Right lung (tissue), 5 donors: Measurements from ENCODE around the gene CHST14. TPM values are rescaled to one million over a fixed set of nuclear protein-coding genes. Genes with fewer than 3 reads are reported as not detected.
"Not testable (repeated sequence)": the region's sequence is repeated elsewhere in the genome, so short reads cannot be mapped to it uniquely, and the experiment has no call there.

Source experiments
- DNase-seq, 2 donors: peaks; one replicate each; pipeline ENCODE4 v3.0.0-alpha.2; 2013
- polyA plus RNA-seq, 5 donors: library from polyadenylated mRNA; unstranded; fragments of 120-200 nt; gene quantifications; one replicate each; pipeline versions ENCODE4 v1.2.1 to v1.2.3, GENCODE V29; 2013; ENCODE audit warnings: inconsistent platforms in 1 of 5, low replicate concordance in 1 of 5; ENCODE audit not compliant: insufficient read length in 5 of 5, insufficient read depth in 1 of 5

The CHST14 gene
- polyA plus RNA-seq, 5 donors, result 31.6 to 48.8 (median 39.3) TPM

GRCh38 chr15:40439960-40440742 lies 30.6 kb upstream of the CHST14 start:
- DNase-seq, result no peak

- DNase-seq, result peak; percentile 91 to 92
These were observed 29.8 kb upstream of the CHST14 start, which contains the start of gene BAHD1 for GRCh38 chr15:40440743-40441564. Gene BAHD1, plus strand, starts transcription at chr15:40440953. Its CDS starts 17,512 bp downstream, at chr15:40458465.

GRCh38 chr15:40441565-40442531 lies 28.9 kb upstream of the CHST14 start:
- no peak for DNase-seq

GRCh38 chr15:40443255-40443654 lies 27.5 kb upstream of the CHST14 start:
- DNase-seq, result no peak

- no peak for DNase-seq
These were observed 26.9 kb upstream of the CHST14 start for GRCh38 chr15:40443846-40444245.

- DNase-seq, result no peak
These were observed 26.0 kb upstream of the CHST14 start for GRCh38 chr15:40444736-40445135.

- DNase-seq, result no peak
These were observed 25.3 kb upstream of the CHST14 start for GRCh38 chr15:40445421-40445922.

GRCh38 chr15:40446144-40446543 lies 24.6 kb upstream of the CHST14 start:
- no peak for DNase-seq

GRCh38 chr15:40448354-40448753 lies 22.4 kb upstream of the CHST14 start:
- DNase-seq, result no peak

GRCh38 chr15:40449275-40449674 lies 21.5 kb upstream of the CHST14 start:
- no peak for DNase-seq

- DNase-seq, result no peak
These were observed 20.7 kb upstream of the CHST14 start for GRCh38 chr15:40450047-40450446.

GRCh38 chr15:40451527-40452158 lies 19.1 kb upstream of the CHST14 start:
- DNase-seq, result no peak

- DNase-seq, result no peak
These were observed 18.3 kb upstream of the CHST14 start for GRCh38 chr15:40452296-40453090.

- not testable (repeated sequence) for DNase-seq
These were observed 16.8 kb upstream of the CHST14 start for GRCh38 chr15:40453941-40454340.

GRCh38 chr15:40454904-40455391 lies 15.8 kb upstream of the CHST14 start:
- no peak for DNase-seq

- no peak for DNase-seq
These were observed 14.5 kb upstream of the CHST14 start for GRCh38 chr15:40456299-40456712.

- DNase-seq, result no peak
These were observed 14.0 kb upstream of the CHST14 start for GRCh38 chr15:40456738-40457137.

GRCh38 chr15:40458495-40459371 lies 12.1 kb upstream of the CHST14 start:
- no peak for DNase-seq
